Activated CD8-positive, alpha-beta T cell treated with anti-CD3 and anti-CD28 coated beads for 36 hours (primary cell): Measurements from ENCODE around the gene TBC1D8. TPM values are rescaled to one million over a fixed set of nuclear protein-coding genes. Genes with fewer than 3 reads are reported as not detected.

Source experiments
- ATAC-seq: fragments of 200-7000 bp; cut with Tn5 transposase; one replicate; pipeline ENCODE4 v1.10.0; 2021; ENCODE audit warnings: mild to moderate bottlenecking, moderate library complexity
- CTCF ChIA-PET: fragments of 350-600 bp; sonication (Branson Sonifier 250); formaldehyde crosslinking; loops from one replicate; lab custom pipeline; 2021; ENCODE audit warnings: antibody characterized with exemption; lab: Charles Lee
- POLR2A ChIA-PET: fragments of 350-600 bp; sonication (Branson Sonifier 250); formaldehyde crosslinking; loops from one replicate; lab custom pipeline; 2021; ENCODE audit warnings: antibody characterized with exemption; lab: Charles Lee
- DNase-seq: peaks from one replicate; pipeline ENCODE4 v3.0.0-alpha.2; 2020
- H3K27ac Mint-ChIP-seq: one replicate; pipeline ENCODE4 v1.8.0; 2021; ENCODE audit warnings: mild to moderate bottlenecking, mixed read lengths
- H3K27me3 Mint-ChIP-seq: one replicate; pipeline ENCODE4 v1.8.0; 2021; ENCODE audit warnings: mixed read lengths
- H3K36me3 Mint-ChIP-seq: one replicate; pipeline ENCODE4 v1.8.0; 2021; ENCODE audit warnings: low read depth, mixed read lengths
- H3K4me1 Mint-ChIP-seq: one replicate; pipeline ENCODE4 v1.8.0; 2021; ENCODE audit warnings: low read depth, mixed read lengths
- H3K4me3 Mint-ChIP-seq: one replicate; pipeline ENCODE4 v1.8.0; 2021; ENCODE audit warnings: mild to moderate bottlenecking, moderate library complexity, mixed read lengths
- H3K9me3 Mint-ChIP-seq: one replicate; pipeline ENCODE4 v1.8.0; 2021; ENCODE audit warnings: mixed read lengths
- intact Hi-C: fragments of 100-400 bp; cut with micrococcal nuclease; formaldehyde crosslinking; loops from one replicate; pipeline ENCODE4 v1.10.0; 2022
- total RNA-seq, 2 experiments: library from RNA; stranded (reverse); gene quantifications; one replicate each; pipeline ENCODE4 v1.2.3, GENCODE V29; 2021
- TF ChIP-seq, protein P1 (sequence below): fragments of 200-600 bp; IDR thresholded peaks from one replicate; pipeline ENCODE4 v1.8.0; 2022; ENCODE audit warnings: antibody characterized with exemption, mild to moderate bottlenecking

Gene TBC1D8
- total RNA-seq, 2 experiments from 2014 or later = 3.2 to 3.3 TPM

DNA sequence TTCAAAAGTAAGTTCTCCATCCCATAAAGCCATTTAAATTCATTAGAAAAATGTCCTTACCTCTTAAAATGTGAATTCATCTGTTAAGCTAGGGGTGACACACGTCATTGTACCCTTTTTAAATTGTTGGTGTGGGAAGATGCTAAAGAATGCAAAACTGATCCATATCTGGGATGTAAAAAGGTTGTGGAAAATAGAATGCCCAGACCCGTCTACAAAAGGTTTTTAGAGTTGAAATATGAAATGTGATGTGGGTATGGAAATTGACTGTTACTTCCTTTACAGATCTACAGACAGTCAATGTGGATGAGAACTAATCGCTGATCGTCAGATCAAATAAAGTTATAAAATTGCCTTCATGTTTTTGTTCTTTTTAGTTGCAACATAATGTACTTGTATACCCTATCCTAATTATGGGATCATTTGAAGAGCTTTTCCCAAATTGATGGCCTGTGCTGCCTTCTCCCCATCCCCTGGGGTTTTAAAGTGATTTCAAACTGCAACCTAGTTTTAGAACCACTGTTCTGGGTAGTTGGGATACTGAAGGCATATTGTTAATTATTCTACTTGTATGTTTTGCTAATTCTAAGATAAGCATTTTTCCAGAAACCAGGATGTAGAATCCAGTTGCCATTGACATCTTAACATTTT lies 145.0 kb downstream of the TBC1D8 start:
- H3K27me3 Mint-ChIP-seq = no peaks in the 10 kb centered on the region
- TF ChIP-seq, protein P1, sequence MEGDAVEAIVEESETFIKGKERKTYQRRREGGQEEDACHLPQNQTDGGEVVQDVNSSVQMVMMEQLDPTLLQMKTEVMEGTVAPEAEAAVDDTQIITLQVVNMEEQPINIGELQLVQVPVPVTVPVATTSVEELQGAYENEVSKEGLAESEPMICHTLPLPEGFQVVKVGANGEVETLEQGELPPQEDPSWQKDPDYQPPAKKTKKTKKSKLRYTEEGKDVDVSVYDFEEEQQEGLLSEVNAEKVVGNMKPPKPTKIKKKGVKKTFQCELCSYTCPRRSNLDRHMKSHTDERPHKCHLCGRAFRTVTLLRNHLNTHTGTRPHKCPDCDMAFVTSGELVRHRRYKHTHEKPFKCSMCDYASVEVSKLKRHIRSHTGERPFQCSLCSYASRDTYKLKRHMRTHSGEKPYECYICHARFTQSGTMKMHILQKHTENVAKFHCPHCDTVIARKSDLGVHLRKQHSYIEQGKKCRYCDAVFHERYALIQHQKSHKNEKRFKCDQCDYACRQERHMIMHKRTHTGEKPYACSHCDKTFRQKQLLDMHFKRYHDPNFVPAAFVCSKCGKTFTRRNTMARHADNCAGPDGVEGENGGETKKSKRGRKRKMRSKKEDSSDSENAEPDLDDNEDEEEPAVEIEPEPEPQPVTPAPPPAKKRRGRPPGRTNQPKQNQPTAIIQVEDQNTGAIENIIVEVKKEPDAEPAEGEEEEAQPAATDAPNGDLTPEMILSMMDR = no peak
- intact Hi-C loops = no loop called here
- POLR2A ChIA-PET = interaction anchor here (0.6 to 2.0 kb wide), 3 partner anchors 16 to 809 kb away, joined by 3 to 5 read pairs (median 3); no protein-coding TSS in a partner anchor
- H3K36me3 Mint-ChIP-seq = peaks cover 82% of the 10 kb centered on the region
- ATAC-seq (no peak), DNase-seq (no peak)
- no peaks in the 10 kb centered on the region for H3K9me3 Mint-ChIP-seq
- H3K27ac Mint-ChIP-seq = peak overlapping the region; percentile 98
- peak overlapping the region; percentile 97 for H3K4me3 Mint-ChIP-seq
- CTCF ChIA-PET = interaction anchor here (0.6 to 4.2 kb wide), 3 partner anchors 126 to 399 kb away, joined by 3 to 21 read pairs (median 3); no protein-coding TSS in a partner anchor
- peaks cover 71% of the 10 kb centered on the region for H3K4me1 Mint-ChIP-seq

DNA sequence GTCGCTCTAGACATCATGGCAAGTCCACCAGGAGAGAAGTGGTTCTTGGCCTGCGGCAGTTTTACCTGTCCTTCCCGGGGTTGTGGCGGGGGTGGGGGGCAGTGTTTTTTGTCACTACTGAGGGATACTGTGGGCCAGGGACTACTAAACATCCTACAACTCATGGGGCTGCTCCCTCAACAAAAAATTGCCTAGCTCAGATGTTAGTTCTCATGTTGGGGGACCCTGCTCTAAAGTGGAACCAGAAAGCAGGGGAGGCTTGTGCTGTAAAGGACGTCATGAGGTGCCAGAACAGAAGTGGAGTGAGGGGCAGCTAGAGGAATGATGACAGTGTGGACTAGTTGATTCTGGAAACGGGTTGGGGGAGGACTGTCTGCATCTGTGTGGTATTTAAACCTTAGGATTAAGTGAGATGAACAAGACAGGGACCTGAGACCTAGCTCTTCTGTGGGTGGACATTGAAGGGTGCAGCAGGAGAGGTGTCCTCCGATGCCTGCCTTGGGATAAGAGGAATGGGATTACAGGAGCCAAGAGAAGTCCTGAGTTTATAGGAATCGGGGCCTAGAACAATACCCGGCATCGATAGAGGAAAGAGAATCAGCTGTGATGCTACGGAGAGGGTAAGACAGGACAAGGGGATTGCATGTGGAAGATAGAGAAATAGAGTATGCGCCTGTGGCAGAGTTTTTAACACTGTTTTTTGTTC lies 146.4 kb downstream of the TBC1D8 start:
- H3K4me1 Mint-ChIP-seq = peaks cover 62% of the 10 kb centered on the region

DNA sequence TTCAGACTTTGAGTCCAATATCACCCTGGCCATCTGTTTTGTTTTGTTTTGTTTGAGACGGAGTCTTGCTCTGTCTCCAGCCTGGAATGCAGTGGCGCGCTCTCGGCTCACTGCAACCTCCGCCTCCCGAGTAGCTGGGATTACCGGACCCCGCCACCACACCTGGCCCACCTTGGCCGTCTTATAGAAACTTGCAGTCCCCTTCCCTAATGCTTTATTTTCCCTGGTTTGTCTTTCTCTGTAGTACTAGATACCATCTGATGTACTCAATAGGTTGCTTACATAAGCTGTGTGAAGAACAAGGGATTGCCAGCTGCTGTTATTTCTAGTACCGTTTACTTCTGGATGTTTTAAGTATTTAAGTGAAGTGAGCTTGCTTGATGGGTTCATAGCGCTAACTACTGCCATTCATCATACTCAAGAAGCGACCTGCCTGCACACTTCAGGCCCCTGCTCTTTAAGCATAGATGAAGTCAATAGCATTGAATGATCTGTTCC lies 147.9 kb downstream of the TBC1D8 start:
- Mint-ChIP-seq H3K4me3 (peak overlapping the region; percentile 97), H3K36me3 (peaks cover 67% of the 10 kb centered on the region)
- TF ChIP-seq, protein P1 = no peak

More for the DNA sequence above, 146.4 kb downstream of the TBC1D8 start:
- Mint-ChIP-seq H3K4me3 (peak overlapping the region; percentile 97), H3K27ac (peak overlapping the region; percentile 98), H3K36me3 (peaks cover 76% of the 10 kb centered on the region), H3K27me3 (no peaks in the 10 kb centered on the region), H3K9me3 (no peaks in the 10 kb centered on the region)
- no peak for ATAC-seq
- ChIA-PET POLR2A (interaction anchor here (2.0 to 3.7 kb wide), 4 partner anchors 8 to 304 kb away, joined by 5 to 17 read pairs (median 8); partner anchors contain the start of genes CNOT11 and RNF149), CTCF (interaction anchor here (0.8 to 1.9 kb wide), 4 partner anchors 8 to 395 kb away, joined by 3 to 4 read pairs (median 3); no protein-coding TSS in a partner anchor)
- intact Hi-C loops = no loop called here
- TF ChIP-seq, protein P1 = no peak
- no peak for DNase-seq

DNA sequence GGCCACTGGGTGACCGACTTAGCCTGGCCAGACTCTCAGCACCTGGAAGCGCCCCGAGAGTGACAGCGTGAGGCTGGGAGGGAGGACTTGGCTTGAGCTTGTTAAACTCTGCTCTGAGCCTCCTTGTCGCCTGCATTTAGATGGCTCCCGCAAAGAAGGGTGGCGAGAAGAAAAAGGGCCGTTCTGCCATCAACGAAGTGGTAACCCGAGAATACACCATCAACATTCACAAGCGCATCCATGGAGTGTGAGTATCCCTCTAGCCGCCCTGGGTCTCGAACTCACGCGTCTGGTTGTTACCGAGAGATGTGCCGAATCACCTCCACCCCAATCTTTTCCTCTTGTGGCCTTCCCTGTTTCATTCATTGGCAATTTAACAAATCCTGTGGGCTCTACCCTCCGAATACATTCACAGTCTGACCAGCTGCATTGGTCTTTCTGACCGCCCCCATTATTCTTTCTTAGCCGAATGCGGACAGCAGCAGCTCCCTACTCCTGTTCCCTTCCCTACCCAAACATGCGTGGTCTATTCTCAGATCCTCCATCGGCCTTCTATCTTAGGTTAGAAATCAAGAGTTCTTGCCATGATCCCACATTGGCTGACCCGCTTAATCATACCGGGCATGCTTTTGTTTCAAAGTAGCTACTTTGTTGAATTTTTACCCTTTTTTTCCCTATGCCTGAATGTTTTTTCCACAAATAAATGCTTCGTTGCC lies 148.5 kb downstream of the TBC1D8 start:
- TF ChIP-seq, protein P1 = no peak
- peaks cover 53% of the 10 kb centered on the region for H3K4me1 Mint-ChIP-seq
- H3K27me3 Mint-ChIP-seq = no peaks in the 10 kb centered on the region
- peak overlapping the region; percentile 98 for H3K27ac Mint-ChIP-seq
- CTCF ChIA-PET = interaction anchor here (0.7 to 2.2 kb wide), 3 partner anchors 10 to 396 kb away, joined by 3 to 14 read pairs (median 3); partner anchors contain the start of gene CNOT11
- ATAC-seq (no peak), DNase-seq (peak; percentile 30)
- H3K36me3 Mint-ChIP-seq = peaks cover 62% of the 10 kb centered on the region
- H3K4me3 Mint-ChIP-seq = peak overlapping the region; percentile 97
- H3K9me3 Mint-ChIP-seq = no peaks in the 10 kb centered on the region
- intact Hi-C loops = no loop called here
- POLR2A ChIA-PET = interaction anchor here (0.7 to 3.7 kb wide), 8 partner anchors 10 to 440 kb away, joined by 3 to 17 read pairs (median 8); partner anchors contain the start of genes CNOT11, PDCL3 and RNF149

More for the DNA sequence above, 147.9 kb downstream of the TBC1D8 start:
- intact Hi-C loops = no loop called here
- ChIA-PET CTCF (interaction anchor here (0.7 to 2.2 kb wide), 2 partner anchors 10 to 249 kb away, joined by 3 to 14 read pairs; partner anchors contain the start of gene CNOT11), POLR2A (interaction anchor here (0.7 to 3.7 kb wide), 10 partner anchors 9 to 441 kb away, joined by 3 to 17 read pairs (median 6); partner anchors contain the start of genes CNOT11, PDCL3, RNF149 and TBC1D8)
- ATAC-seq (no peak), DNase-seq (no peak)
- peaks cover 57% of the 10 kb centered on the region for H3K4me1 Mint-ChIP-seq
- no peaks in the 10 kb centered on the region for H3K27me3 Mint-ChIP-seq
- no peaks in the 10 kb centered on the region for H3K9me3 Mint-ChIP-seq
- H3K27ac Mint-ChIP-seq = peak overlapping the region; percentile 98
